Ovary (tissue), 10 donors: Measurements from ENCODE around the gene ZNF26. TPM values are rescaled to one million over a fixed set of nuclear protein-coding genes. Genes with fewer than 3 reads are reported as not detected.
"Not testable (repeated sequence)": the region's sequence is repeated elsewhere in the genome, so short reads cannot be mapped to it uniquely, and the experiment has no call there.

Experiments
- DNase-seq, 5 donors: peaks; one replicate each; pipeline ENCODE4 v3.0.0-alpha.2; 2019 to 2020
- H3K27ac ChIP-seq, 2 donors: fragments of 200-600 bp; one replicate each; pipeline versions ENCODE4 v1.5.1 to v1.8.0; 2019 to 2022
- H3K27me3 ChIP-seq: fragments of 200-600 bp; one replicate; pipeline ENCODE4 v1.8.0; 2022
- H3K36me3 ChIP-seq: fragments of 200-600 bp; sonication (generic); one replicate; pipeline ENCODE4 v1.5.1; 2019
- H3K4me1 ChIP-seq: one replicate; pipeline ENCODE4 v1.8.1; 2013; ENCODE audit warnings: mild to moderate bottlenecking, moderate library complexity; ENCODE audit not compliant: insufficient read depth
- H3K4me3 ChIP-seq: fragments of 200-600 bp; sonication (generic); one replicate; pipeline ENCODE4 v1.5.1; 2017
- H3K9me3 ChIP-seq, 2 donors: fragments of 200-600 bp in 1 of 2; sonication (generic) in 1 of 2; one replicate each; pipeline versions ENCODE4 v1.5.1 to v1.8.1; 2013 to 2019; ENCODE audit warnings: mild to moderate bottlenecking in 1 of 2, moderate library complexity in 1 of 2
- CTCF ChIP-seq, 3 donors: fragments of 450-650 bp in 2 of 3; fragments of 200-600 bp in 1 of 3; IDR thresholded peaks; one replicate each; pipeline versions ENCODE4 v1.5.1 to v1.8.0; 2016 to 2022; ENCODE audit warnings: antibody characterized with exemption in 3 of 3, mild to moderate bottlenecking in 1 of 3
- EP300 ChIP-seq: sonication (generic); formaldehyde crosslinking; IDR thresholded peaks from one replicate; pipeline ENCODE4 v1.6.1; 2017; ENCODE audit warnings: antibody characterized with exemption
- POLR2A ChIP-seq: fragments of 450-650 bp; IDR thresholded peaks from one replicate; pipeline ENCODE4 v1.6.1; 2017; ENCODE audit warnings: antibody characterized with exemption, mild to moderate bottlenecking, moderate library complexity
- WGBS, 3 donors: extraction: QIAGEN DNeasy Blood & Tissue Kit in 1 of 3; methylation state at CpG; one replicate each; pipeline versions ENCODE4 v1.1.5 to v1.1.7; 2013 to 2017; 5-methylcytosine and 5-hydroxymethylcytosine counted together
- intact Hi-C, 4 donors: fragments of 100-400 bp; cut with DNase I; formaldehyde crosslinking; loops; one replicate each; pipeline versions ENCODE4 v1.11.0 to v1.15.1; 2022 to 2023
- long read RNA-seq, 3 donors: library from polyadenylated mRNA in 2 of 3; unstranded in 2 of 3; transcript quantifications; one replicate each; pipeline ENCODE4 v2.0.0 and lab custom pipeline, GENCODE V29; 2021 to 2026
- polyA plus RNA-seq, 2 donors: library from polyadenylated mRNA; stranded (reverse); fragments of 200-250 nt in 1 of 2; fragments of 350-450 nt in 1 of 2; fragmentation: Illumina TruSeq in 1 of 2; extraction: RNeasy Lipid Tissue Mini Kit (QIAGEN cat#74804) in 1 of 2; gene quantifications; one replicate each; pipeline ENCODE4 v1.2.3, GENCODE V29; 2013 to 2014
- total RNA-seq, 7 donors: library from RNA; depleted of rRNA in 2 of 7; stranded (reverse); fragments of >200 nt in 2 of 7; fragmentation: NEBNext Ultra II Directional in 3 of 7; extraction: Animal tissue kit (Norgen Biotek cat#: 25700) in 3 of 7; gene quantifications; one replicate each; pipeline versions ENCODE4 v1.1.0 to v1.2.4, GENCODE V29; 2016 to 2023
- donor health status: DM: no; HTN: no; CAD: no; lungs with moderate emphysema.
- donor health status: DM: no; HTN: no; CAD: no.
- donor health status: Bipolar disorder and iron deficiency.
- donor health status: DM: yes; HTN: yes; CAD: no.
- donor health status: DM: no; HTN: no; CAD: no.
- donor health status: DM: yes; HTN: yes; CAD: no.

Gene ZNF26
- total RNA-seq (10 to 100 TPM; 10.8 to 18.9 (median 14.1) TPM), polyA plus RNA-seq (1 to 10 TPM; 3.2 to 6.3 TPM)
- long read RNA-seq, donor 1, full-length matches to known transcripts, result 9 of 18 reads
- long read RNA-seq, donor 1, partial matches to known transcripts, result 0 of 18 reads
- long read RNA-seq, donor 1, other reads (novel, unspliced or antisense), result 9 of 18 reads
- long read RNA-seq, donor 2, full-length matches to known transcripts, result 1 of 1 reads
- long read RNA-seq, donor 2, partial matches to known transcripts, result 0 of 1 reads
- long read RNA-seq, donor 2, other reads (novel, unspliced or antisense), result 0 of 1 reads
- long read RNA-seq, donor 3, full-length matches to known transcripts, result 18 of 24 reads
- long read RNA-seq, donor 3, partial matches to known transcripts, result 0 of 24 reads
- long read RNA-seq, donor 3, other reads (novel, unspliced or antisense), result 6 of 24 reads

GRCh38 chr12:132986001-132986884, at the start of gene ZNF26:
ZNF26 (plus strand) TSS chr12:132986367; CDS start chr12:132986841, 474 bp downstream.
- Histone ChIP-seq H3K4me3 (peak within 1 kb of the TSS; percentile 74), H3K27ac (peak within 1 kb of the TSS in 1 of 2 donors; percentile 84), H3K36me3 (no peaks in the 10 kb centered on the region), H3K27me3 (no peaks in the 10 kb centered on the region), H3K9me3 (peaks cover 0 to 6% of the 10 kb centered on the region in 2 donors), H3K4me1 (no peaks in the 10 kb centered on the region)
- intact Hi-C loops, result no loop called here
- TF ChIP-seq CTCF (IDR thresholded peaks at IDR 0.05), result no peak
- TF ChIP-seq POLR2A, result peak; percentile 30
- TF ChIP-seq EP300, result no peak
- peak; percentile 86 to 91 (median 88) for DNase-seq
- 0% methylated on average over 55 to 76 of the region's 76 CpGs for WGBS, 3 donors

GRCh38 chr12:132936921-132937320, 49.2 kb upstream of the ZNF26 start:
- DNase-seq, H3K4me1 ChIP-seq, intact Hi-C loops, H3K4me3 ChIP-seq, H3K36me3 ChIP-seq, H3K27me3 ChIP-seq, H3K27ac ChIP-seq: not testable (repeated sequence)
- WGBS, 3 donors, result 95 to 97% (median 97%) methylated on average over 8 of the region's 8 CpGs
- H3K9me3 ChIP-seq, result peaks cover 4 to 40% of the 10 kb centered on the region in 2 donors

- no peak for DNase-seq
- intact Hi-C loops, result no loop called here
- Histone ChIP-seq H3K36me3 (peaks cover 2% of the 10 kb centered on the region), H3K27me3 (no peaks in the 10 kb centered on the region), H3K27ac (no peak overlapping the region), H3K4me3 (no peak overlapping the region), H3K9me3 (peaks cover 4 to 43% of the 10 kb centered on the region in 2 donors), H3K4me1 (no peaks in the 10 kb centered on the region)
- TF ChIP-seq EP300, result no peak
- no peak for TF ChIP-seq CTCF (IDR thresholded peaks at IDR 0.05)
- TF ChIP-seq POLR2A, result no peak
- WGBS, 3 donors, result 92 to 98% (median 97%) methylated on average over 2 of the region's 2 CpGs
Observed at GRCh38 chr12:132937476-132937875, 48.7 kb upstream of the ZNF26 start.

GRCh38 chr12:132938807-132939206, 47.4 kb upstream of the ZNF26 start:
- DNase-seq, intact Hi-C loops, H3K4me3 ChIP-seq, H3K36me3 ChIP-seq, H3K4me1 ChIP-seq, H3K27me3 ChIP-seq, H3K27ac ChIP-seq: not testable (repeated sequence)
- peaks cover 0 to 55% of the 10 kb centered on the region in 2 donors for H3K9me3 ChIP-seq
- WGBS, 3 donors, result 91 to 100% (median 94%) methylated on average over 7 to 25 of the region's 25 CpGs

DNA sequence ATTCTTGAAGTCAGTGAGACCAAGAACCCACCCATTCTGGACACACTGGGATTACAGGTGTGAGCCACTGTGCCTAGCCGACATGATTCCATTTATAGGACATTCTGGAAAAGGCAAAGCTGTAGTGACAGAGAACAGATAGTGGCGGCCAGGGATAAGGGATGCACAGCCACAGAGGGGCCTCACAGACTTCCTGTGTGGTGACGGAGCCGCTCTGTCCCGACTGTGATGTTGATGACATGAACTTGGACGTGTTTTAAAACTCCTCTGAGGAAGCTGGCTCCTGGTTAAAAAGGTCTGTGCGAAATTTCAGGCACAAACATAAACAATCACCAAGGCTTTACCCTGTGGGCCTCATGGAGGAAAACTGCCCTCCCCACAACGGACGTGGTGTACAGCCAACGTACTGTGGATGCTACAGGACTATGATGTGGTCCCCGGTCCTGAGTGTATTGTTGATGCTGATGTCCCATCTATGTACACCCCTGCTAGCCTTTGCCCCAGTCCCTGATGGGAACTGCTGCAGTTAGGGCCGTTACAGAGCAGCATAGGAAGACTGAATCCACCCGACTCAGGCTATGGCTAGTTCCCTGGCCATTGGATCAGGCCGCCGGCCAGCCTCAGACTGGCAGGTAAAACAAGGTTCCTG, 46.0 kb upstream of the ZNF26 start:
- H3K36me3 ChIP-seq, result peaks cover 5% of the 10 kb centered on the region
- TF ChIP-seq CTCF (IDR thresholded peaks at IDR 0.05), result no peak
- no peak for TF ChIP-seq POLR2A
- no peak for TF ChIP-seq EP300
- 96 to 98% (median 97%) methylated on average over 15 of the region's 15 CpGs for WGBS, 3 donors
- H3K27me3 ChIP-seq, result no peaks in the 10 kb centered on the region
- intact Hi-C loops, result no loop called here
- H3K4me1 ChIP-seq, result no peaks in the 10 kb centered on the region
- peaks cover 0 to 54% of the 10 kb centered on the region in 2 donors for H3K9me3 ChIP-seq
- DNase-seq, result no peak
- no peak overlapping the region for H3K27ac ChIP-seq
- H3K4me3 ChIP-seq, result no peak overlapping the region
